ENCODE data around the gene ARID3B.
"Not testable (repeated sequence)": the region's sequence is repeated elsewhere in the genome, so short reads cannot be mapped to it uniquely, and the experiment has no call there.

Gene ARID3B

GRCh38 chr15:74537736-74538135, 3.3 kb upstream of the ARID3B start:
- DNase-seq (ENCODE audit: low read depth) = no peak

GRCh38 chr15:74539521-74539920, 1.5 kb upstream of the ARID3B start:
- not testable (repeated sequence) for DNase-seq (ENCODE audit: low read depth)

GRCh38 chr15:74540161-74540760, 759 bp upstream of the ARID3B start:
- no peak for DNase-seq (ENCODE audit: low read depth)

- peak; percentile 42 for DNase-seq (ENCODE audit: low read depth)
Measured at GRCh38 chr15:74541494-74542165, 610 bp downstream of the ARID3B start.

GRCh38 chr15:74542166-74543042, 1.4 kb downstream of the ARID3B start:
- DNase-seq (ENCODE audit: low read depth) = no peak

- no peak for DNase-seq (ENCODE audit: low read depth)
Measured at GRCh38 chr15:74543043-74543422, 2.0 kb downstream of the ARID3B start.

GRCh38 chr15:74543583-74543982, 2.6 kb downstream of the ARID3B start:
- no peak for DNase-seq (ENCODE audit: low read depth)

GRCh38 chr15:74545086-74545485, 4.1 kb downstream of the ARID3B start:
- DNase-seq (ENCODE audit: low read depth) = no peak

- DNase-seq (ENCODE audit: low read depth) = peak; percentile 77
Measured at GRCh38 chr15:74545776-74546656, 5.0 kb downstream of the ARID3B start.

GRCh38 chr15:74547616-74548015, 6.6 kb downstream of the ARID3B start:
- DNase-seq (ENCODE audit: low read depth) = no peak

- no peak for DNase-seq (ENCODE audit: low read depth)
Measured at GRCh38 chr15:74548241-74548640, 7.2 kb downstream of the ARID3B start.

- DNase-seq (ENCODE audit: low read depth) = no peak
Measured at GRCh38 chr15:74549816-74550215, 8.8 kb downstream of the ARID3B start.

- no peak for DNase-seq (ENCODE audit: low read depth)
Measured at GRCh38 chr15:74551714-74552113, 10.7 kb downstream of the ARID3B start.

- DNase-seq (ENCODE audit: low read depth) = no peak
Measured at GRCh38 chr15:74552773-74553441, 11.9 kb downstream of the ARID3B start.

GRCh38 chr15:74555192-74555591, 14.2 kb downstream of the ARID3B start:
- DNase-seq (ENCODE audit: low read depth) = no peak

GRCh38 chr15:74558706-74559105, 17.7 kb downstream of the ARID3B start:
- no peak for DNase-seq (ENCODE audit: low read depth)

- DNase-seq (ENCODE audit: low read depth) = no peak
Measured at GRCh38 chr15:74563442-74563841, 22.4 kb downstream of the ARID3B start.

GRCh38 chr15:74564182-74564581, 23.2 kb downstream of the ARID3B start:
- no peak for DNase-seq (ENCODE audit: low read depth)

- DNase-seq (ENCODE audit: low read depth) = no peak
Measured at GRCh38 chr15:74565381-74566085, 24.5 kb downstream of the ARID3B start.

GRCh38 chr15:74568594-74568993, 27.6 kb downstream of the ARID3B start:
- no peak for DNase-seq (ENCODE audit: low read depth)

- no peak for DNase-seq (ENCODE audit: low read depth)
Measured at GRCh38 chr15:74569731-74570070, 28.7 kb downstream of the ARID3B start.

All from activated T-cell treated with anti-CD3 and anti-CD28 coated beads for 1 hour (primary cell).